Measurements from ENCODE around the gene KCNH4.

- TF ChIP-seq CTCF (IDR thresholded peaks at IDR 0.05) (no peak), EZH2 (IDR thresholded peaks at IDR 0.05) (no peak)
Observed at GRCh38 chr17:42125565-42125964, 55.4 kb downstream of the KCNH4 start.
